Kidney (tissue), 14 donors: ENCODE data around the gene NUDCD3. TPM values are rescaled to one million over a fixed set of nuclear protein-coding genes. Genes with fewer than 3 reads are reported as not detected.

Experiments used
- DNase-seq, 5 donors: peaks; one replicate each; pipeline ENCODE4 v3.0.0-alpha.2; 2013 to 2020
- FAIRE-seq: peaks from 2 replicates; lab custom pipeline; 2012; peaks lifted over from hg19 to GRCh38; lab: Jason Lieb, UNC
- H3K27ac ChIP-seq, 2 donors: one replicate each; pipeline ENCODE4 v1.7.0; 2013; ENCODE audit warnings: low read depth in 2 of 2, low read length in 2 of 2, inconsistent platforms in 1 of 2
- H3K27me3 ChIP-seq: one replicate; pipeline ENCODE4 v1.7.1; 2013; ENCODE audit warnings: low read length, inconsistent platforms; ENCODE audit not compliant: control insufficient read depth, insufficient read depth
- H3K36me3 ChIP-seq, 3 donors: one replicate each; pipeline versions ENCODE4 v1.7.0 to v1.7.1; 2013; ENCODE audit warnings: low read length in 3 of 3, control low read depth in 1 of 3, inconsistent platforms in 1 of 3; ENCODE audit not compliant: insufficient read depth in 3 of 3, control insufficient read depth in 2 of 3
- H3K4me1 ChIP-seq, 3 donors: one replicate each; pipeline versions ENCODE4 v1.7.0 to v1.7.1; 2013; ENCODE audit warnings: low read length in 3 of 3, inconsistent platforms in 1 of 3, low read depth in 1 of 3; ENCODE audit not compliant: control insufficient read depth in 2 of 3, insufficient read depth in 2 of 3
- H3K4me3 ChIP-seq, 3 donors: one replicate each; pipeline versions ENCODE4 v1.7.0 to v1.8.1; 2013; ENCODE audit warnings: low read length in 3 of 3, control low read depth in 1 of 3, inconsistent platforms in 1 of 3
- H3K9ac ChIP-seq, 3 donors: one replicate each; pipeline versions ENCODE4 v1.7.0 to v1.7.1; 2013; ENCODE audit warnings: low read length in 3 of 3, control low read depth in 1 of 3, inconsistent platforms in 1 of 3
- H3K9me3 ChIP-seq, 3 donors: one replicate each; pipeline versions ENCODE4 v1.7.0 to v1.7.1; 2013; ENCODE audit warnings: low read length in 3 of 3, control low read depth in 1 of 3, inconsistent platforms in 1 of 3; ENCODE audit not compliant: control insufficient read depth in 2 of 3, insufficient read depth in 1 of 3
- CTCF ChIP-seq: IDR thresholded peaks from 3 replicates; pipeline ENCODE4 v1.5.1; 2012; ENCODE audit warnings: mild to moderate bottlenecking, moderate library complexity, borderline replicate concordance; ENCODE audit not compliant: insufficient read depth; ENCODE audit errors: extremely low read depth
- intact Hi-C: fragments of 100-400 bp; cut with DNase I; formaldehyde crosslinking; loops from one replicate; pipeline ENCODE4 v1.11.1; 2022
- polyA plus RNA-seq: library from polyadenylated mRNA; stranded (reverse); fragments of 350-450 nt; fragmentation: Illumina TruSeq; extraction: RNeasy Lipid Tissue Mini Kit (QIAGEN cat#74804); gene quantifications from one replicate; pipeline ENCODE4 v1.2.3, GENCODE V29; 2014; ENCODE audit warnings: low read depth, low replicate concordance; ENCODE audit not compliant: insufficient read depth
- total RNA-seq: library from RNA; stranded (reverse); fragmentation: NEBNext Ultra II Directional; extraction: Animal tissue kit (Norgen Biotek cat#: 25700); gene quantifications from one replicate; pipeline ENCODE4 v1.2.1, GENCODE V29; 2021
- donor health status: control.
- donor health status: control.
- donor health status: control.
- donor health status: control.
- donor health status: control.
- donor health status: DM: yes; HTN: yes; CAD: no.
- donor health status: Normal renal cell carcinoma (clear cell type).

NUDCD3 gene
- total and polyA plus RNA-seq, 2 donors from 2014 or later, result 37.9 to 97.7 TPM

GRCh38 chr7:44383566-44383965 is 106.9 kb downstream of the NUDCD3 start:
- H3K9me3 ChIP-seq, result no peaks in the 10 kb centered on the region
- H3K4me1 ChIP-seq, result no peaks in the 10 kb centered on the region
- H3K27me3 ChIP-seq, result no peaks in the 10 kb centered on the region
- no peak overlapping the region for H3K9ac ChIP-seq
- no peak overlapping the region for H3K4me3 ChIP-seq
- intact Hi-C loops, result no loop called here
- no peak overlapping the region for H3K27ac ChIP-seq
- DNase-seq, result peak in 2 of 5 donors; percentile 3 to 5
- FAIRE-seq, result no peak
- no peak for TF ChIP-seq CTCF
- peaks cover 2 to 14% (median 4%) of the 10 kb centered on the region in 3 donors for H3K36me3 ChIP-seq

GRCh38 chr7:44382459-44383265 is 107.8 kb downstream of the NUDCD3 start:
- H3K4me1 ChIP-seq, result no peaks in the 10 kb centered on the region
- intact Hi-C loops, result no loop called here
- DNase-seq (peak in 3 of 5 donors; percentile 7 to 45 (median 18)), FAIRE-seq (no peak)
- TF ChIP-seq CTCF, result no peak
- H3K36me3 ChIP-seq, result peaks cover under 1 to 5% (median 4%) of the 10 kb centered on the region in 3 donors
- no peak overlapping the region for H3K27ac ChIP-seq
- no peak overlapping the region for H3K9ac ChIP-seq
- H3K9me3 ChIP-seq, result no peaks in the 10 kb centered on the region
- no peaks in the 10 kb centered on the region for H3K27me3 ChIP-seq
- H3K4me3 ChIP-seq, result no peak overlapping the region

GRCh38 chr7:44381494-44382220 is 108.8 kb downstream of the NUDCD3 start:
- DNase-seq, result peak in 3 of 5 donors; percentile 6 to 32 (median 15)
- no peak for TF ChIP-seq CTCF
- Histone ChIP-seq H3K27ac (no peak overlapping the region), H3K9me3 (no peaks in the 10 kb centered on the region), H3K27me3 (no peaks in the 10 kb centered on the region), H3K4me1 (no peaks in the 10 kb centered on the region), H3K4me3 (no peak overlapping the region), H3K36me3 (peaks cover 0 to 4% (median 3%) of the 10 kb centered on the region in 3 donors), H3K9ac (no peak overlapping the region)
- intact Hi-C loops, result no loop called here
- no peak for FAIRE-seq
